Ovary (tissue), 3 donors: Measurements from ENCODE around the gene ZNF182.

ENCODE experiments used
- CTCF ChIP-seq, 3 donors: fragments of 450-650 bp in 2 of 3; fragments of 200-600 bp in 1 of 3; IDR thresholded peaks; one replicate each; pipeline versions ENCODE4 v1.5.1 to v1.8.0; 2016 to 2022; ENCODE audit warnings: antibody characterized with exemption in 3 of 3, mild to moderate bottlenecking in 1 of 3
- EP300 ChIP-seq: sonication (generic); formaldehyde crosslinking; IDR thresholded peaks from one replicate; pipeline ENCODE4 v1.6.1; 2017; ENCODE audit warnings: antibody characterized with exemption
- POLR2A ChIP-seq: fragments of 450-650 bp; IDR thresholded peaks from one replicate; pipeline ENCODE4 v1.6.1; 2017; ENCODE audit warnings: antibody characterized with exemption, mild to moderate bottlenecking, moderate library complexity
- donor health status: DM: no; HTN: no; CAD: no.

- TF ChIP-seq CTCF (IDR thresholded peaks at IDR 0.05) = no peak
- no peak for TF ChIP-seq EP300
- no peak for TF ChIP-seq POLR2A
Measured at GRCh38 chrX:48022100-48022499, 18.3 kb upstream of the ZNF182 start.
